ENCODE measurements around the gene SPINK4. TPM values are rescaled to one million over a fixed set of nuclear protein-coding genes. Genes with fewer than 3 reads are reported as not detected.
A peak's percentile ranks its signal among the peaks of the same experiment; 100 is the strongest.

The SPINK4 gene, protein sequence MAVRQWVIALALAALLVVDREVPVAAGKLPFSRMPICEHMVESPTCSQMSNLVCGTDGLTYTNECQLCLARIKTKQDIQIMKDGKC
- total RNA-seq (not detected), polyA plus RNA-seq (not detected), total RNA-seq (0 reads per million in 6 experiments)

DNA sequence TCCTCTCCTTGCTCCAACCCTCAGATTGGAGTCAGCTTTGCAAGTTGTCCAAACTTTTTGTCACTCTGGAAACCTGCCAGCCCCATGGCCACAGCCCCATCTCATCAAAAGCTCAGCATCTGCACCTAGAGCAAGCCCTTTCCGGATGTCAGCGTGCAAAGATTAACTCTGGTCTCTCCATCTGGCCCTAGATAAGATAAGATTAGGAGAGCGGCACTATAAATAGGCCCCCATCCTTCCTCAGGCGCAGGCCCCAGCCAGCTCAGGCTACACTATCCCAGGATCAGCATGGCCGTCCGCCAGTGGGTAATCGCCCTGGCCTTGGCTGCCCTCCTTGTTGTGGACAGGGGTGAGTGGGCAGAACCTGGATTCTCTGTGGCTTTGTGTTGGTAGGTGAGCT is at the start of gene SPINK4:
TSS of gene SPINK4 (plus strand) at position 247 of the 400 bp plus-strand sequence. CDS start at position 289, 42 bp downstream.
- DNase-seq (no peak), ATAC-seq (peak in 1 of 2 donors; percentile 23)
- Mint-ChIP-seq H3K27ac (peak within 1 kb of the TSS in 5 of 10 donors; percentile 14 to 75 (median 44)), H3K4me1 (peaks cover 2 to 6% (median 4%) of the 10 kb centered on the region in 4 donors), H3K27me3 (peaks cover 2 to 17% (median 10%) of the 10 kb centered on the region in 5 donors), H3K9me3 (no peaks in the 10 kb centered on the region), H3K36me3 (no peaks in the 10 kb centered on the region), H3K4me3 (no peak within 1 kb of the TSS)
- POLR2A ChIA-PET: no interaction called here

DNA sequence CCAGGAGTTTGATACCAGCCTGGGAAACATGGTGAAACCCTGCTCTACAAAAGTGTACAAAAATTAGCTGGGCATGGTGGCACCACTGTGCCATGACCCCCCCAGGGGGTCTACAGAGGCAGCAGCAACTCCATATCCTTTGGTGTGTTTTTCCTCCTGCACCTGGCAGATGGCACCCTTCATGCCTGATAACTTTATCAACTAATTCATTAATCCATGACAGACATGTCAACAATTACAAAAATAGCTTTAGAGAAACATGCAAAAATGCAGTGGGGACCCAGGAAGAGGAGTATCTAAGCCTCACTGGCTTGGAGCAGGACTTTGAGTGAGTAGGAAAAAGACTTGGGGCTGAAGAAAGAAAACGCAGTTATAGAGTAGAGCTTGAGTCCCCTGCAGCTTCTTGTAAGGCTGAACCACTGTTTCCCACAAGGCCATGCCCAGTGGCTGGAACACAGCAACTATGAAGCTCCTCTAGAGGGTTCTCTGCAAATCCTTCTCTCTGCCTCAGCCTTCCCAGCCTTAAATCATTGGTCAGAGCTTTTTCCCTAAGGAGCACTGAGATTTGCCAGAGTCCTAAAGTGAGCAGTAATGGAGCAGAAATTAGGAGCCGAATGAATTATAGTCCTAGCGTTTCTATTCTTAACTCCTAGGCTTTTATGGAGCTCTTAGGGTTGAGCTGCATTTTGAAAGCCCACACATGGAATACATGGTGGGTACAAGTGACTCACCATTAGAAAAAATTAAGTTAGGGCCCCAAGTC is 47.3 kb upstream of the SPINK4 start:
- ATAC-seq (no peak), DNase-seq (no peak)
- peak overlapping the region in 1 of 10 donors; percentile 7 for H3K27ac Mint-ChIP-seq
- H3K36me3 Mint-ChIP-seq: no peaks in the 10 kb centered on the region
- no peaks in the 10 kb centered on the region for H3K9me3 Mint-ChIP-seq
- H3K27me3 Mint-ChIP-seq: peaks cover 0 to 2% (median 0%) of the 10 kb centered on the region in 5 donors
- POLR2A ChIA-PET: no interaction called here
- no peaks in the 10 kb centered on the region for H3K4me1 Mint-ChIP-seq
- H3K4me3 Mint-ChIP-seq: no peak overlapping the region

DNA sequence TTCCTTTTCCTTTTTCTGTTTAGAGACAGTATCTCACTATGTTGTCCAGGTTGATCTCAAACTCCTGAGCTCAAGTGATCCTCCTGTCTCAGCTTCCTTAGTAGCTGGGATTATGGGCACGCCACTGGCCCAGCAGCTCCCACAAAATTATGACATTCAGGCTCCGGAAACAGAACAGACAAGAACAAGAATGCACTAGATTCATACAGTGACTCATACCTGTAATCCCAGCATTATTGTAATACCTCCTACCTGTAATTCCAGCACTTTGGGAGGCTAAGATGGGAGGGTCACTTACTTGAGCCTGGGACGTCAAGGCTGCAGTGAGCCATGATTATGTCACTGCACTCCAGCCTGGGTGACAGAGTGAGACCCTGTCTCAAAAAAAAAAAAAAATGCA is 46.1 kb upstream of the SPINK4 start:
- Mint-ChIP-seq H3K9me3 (no peaks in the 10 kb centered on the region), H3K4me3 (no peak overlapping the region), H3K27me3 (peaks cover 0 to 2% (median 0%) of the 10 kb centered on the region in 5 donors), H3K4me1 (no peaks in the 10 kb centered on the region), H3K36me3 (no peaks in the 10 kb centered on the region), H3K27ac (peak overlapping the region in 1 of 10 donors; percentile 73)
- DNase-seq (no peak), ATAC-seq (no peak)
- POLR2A ChIA-PET: no interaction called here

DNA sequence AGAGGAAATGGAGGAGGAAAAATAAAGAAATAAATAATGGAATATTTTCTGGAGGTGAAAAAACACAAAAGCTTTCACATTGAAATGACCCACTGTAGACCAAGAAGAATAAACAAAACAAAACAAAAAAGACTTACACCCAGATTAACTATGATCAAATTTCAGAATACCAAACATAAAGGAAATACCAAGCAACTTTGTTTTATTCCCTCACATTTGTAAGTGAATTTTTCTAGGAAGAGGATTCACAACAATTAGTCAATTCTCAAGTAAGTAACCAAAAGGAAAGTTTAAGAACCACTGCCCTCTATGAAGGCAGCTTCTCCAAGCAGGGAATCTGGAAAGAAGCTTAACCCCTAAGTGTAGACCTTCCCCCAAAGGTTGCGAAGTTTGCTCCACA is 43.2 kb upstream of the SPINK4 start:
- no peak overlapping the region for H3K27ac Mint-ChIP-seq
- no peaks in the 10 kb centered on the region for H3K27me3 Mint-ChIP-seq
- no peak for DNase-seq
- H3K4me1 Mint-ChIP-seq: no peaks in the 10 kb centered on the region
- POLR2A ChIA-PET: interaction anchor here (0.7 kb wide), 1 partner anchor 111 kb away, joined by 3 read pairs; no protein-coding TSS in a partner anchor
- no peak for ATAC-seq
- H3K4me3 Mint-ChIP-seq: no peak overlapping the region
- H3K9me3 Mint-ChIP-seq: no peaks in the 10 kb centered on the region
- no peaks in the 10 kb centered on the region for H3K36me3 Mint-ChIP-seq

DNA sequence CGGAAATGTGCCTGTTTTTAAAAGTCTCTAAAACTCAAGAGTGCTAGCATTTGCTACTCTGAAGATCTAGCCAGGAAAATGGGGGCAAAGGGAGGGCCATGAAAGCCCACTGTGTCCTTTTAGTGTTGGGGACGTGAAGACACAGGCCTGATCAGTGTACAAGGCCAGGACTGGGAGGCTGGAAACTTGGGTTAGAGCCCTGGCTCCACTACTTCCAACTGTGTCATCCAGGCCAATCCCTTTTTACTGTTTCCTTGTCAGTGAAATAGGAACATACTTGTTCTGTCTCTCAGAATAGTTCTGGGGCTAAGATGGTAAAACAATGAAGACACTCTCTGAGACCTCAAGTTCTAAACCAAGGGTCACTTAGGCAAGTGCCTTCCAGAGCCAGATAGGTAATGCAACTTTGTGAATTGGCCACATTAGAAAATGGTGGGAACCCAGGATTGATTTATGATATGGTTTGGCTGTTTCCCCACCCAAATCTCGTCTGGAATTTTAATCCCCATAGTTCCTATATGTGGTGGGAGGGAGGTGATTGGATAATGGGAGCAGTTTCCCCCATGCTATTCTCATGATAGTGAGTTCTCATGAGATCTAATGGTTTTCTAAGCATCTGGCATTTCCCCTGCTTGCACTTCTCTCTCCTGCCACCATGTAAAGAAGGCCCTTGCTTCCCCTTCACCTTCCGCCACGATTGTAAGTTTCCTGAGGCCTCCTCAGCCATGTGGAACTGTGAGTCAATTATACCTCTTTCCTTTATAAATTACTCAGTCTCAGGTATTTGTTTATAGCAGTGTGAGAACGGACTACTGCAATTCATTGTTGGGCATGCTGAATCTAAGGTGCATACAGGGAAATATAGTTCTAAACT is 42.5 kb upstream of the SPINK4 start:
- Mint-ChIP-seq H3K36me3 (no peaks in the 10 kb centered on the region), H3K27ac (peak overlapping the region in 1 of 10 donors; percentile 35), H3K4me3 (no peak overlapping the region), H3K9me3 (no peaks in the 10 kb centered on the region), H3K27me3 (no peaks in the 10 kb centered on the region), H3K4me1 (peaks cover 1 to 6% (median 3%) of the 10 kb centered on the region in 4 donors)
- POLR2A ChIA-PET: no interaction called here
- ATAC-seq (no peak), DNase-seq (no peak)

DNA sequence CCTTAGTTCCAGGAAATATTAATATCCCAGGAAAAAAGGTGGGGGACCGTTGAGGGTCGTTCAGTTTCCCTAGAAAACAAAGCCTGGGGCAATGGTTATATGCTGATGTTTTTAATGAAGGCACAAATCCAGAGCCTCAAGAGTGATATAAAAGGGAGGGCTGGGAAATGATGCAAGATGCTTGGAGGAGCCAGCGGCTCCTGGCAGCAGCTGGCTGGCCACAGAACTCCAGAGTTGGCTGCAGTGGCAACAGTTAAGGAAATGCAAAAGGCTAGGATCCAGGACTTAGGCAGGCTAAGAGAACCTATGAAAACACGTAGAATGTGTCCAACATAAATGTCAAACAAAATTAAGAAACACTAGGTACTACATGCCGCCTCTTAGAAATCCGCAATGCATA is 41.8 kb upstream of the SPINK4 start:
- Mint-ChIP-seq H3K9me3 (no peaks in the 10 kb centered on the region), H3K27me3 (no peaks in the 10 kb centered on the region), H3K27ac (no peak overlapping the region), H3K36me3 (no peaks in the 10 kb centered on the region), H3K4me3 (no peak overlapping the region), H3K4me1 (peaks cover 6 to 11% (median 7%) of the 10 kb centered on the region in 4 donors)
- ATAC-seq (no peak), DNase-seq (no peak)
- POLR2A ChIA-PET: no interaction called here

DNA sequence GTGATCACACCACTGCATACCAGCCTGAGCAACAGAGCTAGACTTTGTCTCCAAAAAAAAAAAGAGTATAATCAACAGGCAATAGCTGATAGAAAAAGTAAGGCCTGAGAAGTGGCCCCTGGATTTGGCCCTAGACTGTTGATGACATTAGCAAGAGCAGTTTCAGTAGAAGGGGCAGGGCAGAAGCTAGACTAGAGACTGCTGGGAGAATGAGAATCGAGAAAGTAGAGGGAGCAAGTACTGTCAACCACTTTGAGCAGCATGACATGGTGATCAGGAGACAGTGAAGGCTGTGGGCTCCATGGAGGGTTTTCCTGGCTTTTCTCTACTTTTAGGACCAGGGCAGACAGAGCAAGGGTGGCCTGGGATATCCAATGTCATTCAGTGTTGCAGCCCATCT is 37.9 kb upstream of the SPINK4 start:
- H3K27me3 Mint-ChIP-seq: peaks cover 0 to 2% (median 0%) of the 10 kb centered on the region in 5 donors
- POLR2A ChIA-PET: interaction anchor here (1.2 kb wide), 1 partner anchor 31 kb away, joined by 3 read pairs; no protein-coding TSS in a partner anchor
- peak in 1 of 2 donors; percentile 11 for ATAC-seq

DNA sequence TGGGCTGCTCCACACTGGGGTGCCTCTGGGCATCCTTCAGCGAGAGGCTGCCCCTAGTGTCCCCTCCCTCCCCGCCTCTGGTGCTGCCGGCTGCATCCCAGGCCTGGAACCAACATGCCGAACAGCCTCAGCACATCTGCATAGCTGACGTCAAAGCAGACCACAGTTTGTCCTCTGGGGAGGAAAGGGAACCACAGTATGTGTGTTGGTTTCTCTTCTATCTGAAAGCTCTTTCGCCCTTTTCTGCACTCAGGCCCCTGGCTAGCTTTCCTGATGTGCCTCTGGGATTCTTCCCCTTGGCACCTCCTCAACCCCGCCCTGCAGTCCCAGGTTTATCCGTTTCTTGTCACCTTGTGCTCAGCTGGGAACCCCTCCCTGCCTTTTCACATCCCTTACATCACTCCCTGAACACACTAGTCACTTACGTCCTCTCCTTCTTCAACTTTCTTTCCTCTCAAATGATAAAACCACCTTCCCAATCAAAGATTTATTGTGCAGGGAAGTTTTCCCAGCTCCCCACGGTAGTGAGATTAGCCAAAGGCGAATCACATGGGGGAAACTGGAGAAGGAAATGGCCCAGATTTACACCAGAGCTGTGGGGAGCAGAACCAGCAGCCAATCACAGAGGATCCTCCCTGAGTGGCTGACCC is 37.3 kb upstream of the SPINK4 start:
- peak overlapping the region in 1 of 10 donors; percentile 63 for H3K4me3 Mint-ChIP-seq
- ATAC-seq (peak; percentile 79 to 95), DNase-seq (peak in 7 of 10 donors; percentile 15 to 66 (median 23))
- POLR2A ChIA-PET: no interaction called here
- H3K27me3 Mint-ChIP-seq: peaks cover 0 to 2% (median 0%) of the 10 kb centered on the region in 5 donors
- peak overlapping the region in 2 of 10 donors; percentile 33 to 79 for H3K27ac Mint-ChIP-seq
- H3K36me3 Mint-ChIP-seq: no peaks in the 10 kb centered on the region
- H3K9me3 Mint-ChIP-seq: peaks cover 0 to 1% (median 0%) of the 10 kb centered on the region in 9 donors
- H3K4me1 Mint-ChIP-seq: peaks cover 6 to 11% (median 7%) of the 10 kb centered on the region in 4 donors

More for the DNA sequence above, 37.9 kb upstream of the SPINK4 start:
- H3K36me3 Mint-ChIP-seq: no peaks in the 10 kb centered on the region
- DNase-seq: no peak
- no peak overlapping the region for H3K4me3 Mint-ChIP-seq
- H3K27ac Mint-ChIP-seq: peak overlapping the region in 2 of 10 donors; percentile 33 to 70
- H3K4me1 Mint-ChIP-seq: peaks cover 6 to 11% (median 7%) of the 10 kb centered on the region in 4 donors
- peaks cover 0 to 1% (median 0%) of the 10 kb centered on the region in 9 donors for H3K9me3 Mint-ChIP-seq

DNA sequence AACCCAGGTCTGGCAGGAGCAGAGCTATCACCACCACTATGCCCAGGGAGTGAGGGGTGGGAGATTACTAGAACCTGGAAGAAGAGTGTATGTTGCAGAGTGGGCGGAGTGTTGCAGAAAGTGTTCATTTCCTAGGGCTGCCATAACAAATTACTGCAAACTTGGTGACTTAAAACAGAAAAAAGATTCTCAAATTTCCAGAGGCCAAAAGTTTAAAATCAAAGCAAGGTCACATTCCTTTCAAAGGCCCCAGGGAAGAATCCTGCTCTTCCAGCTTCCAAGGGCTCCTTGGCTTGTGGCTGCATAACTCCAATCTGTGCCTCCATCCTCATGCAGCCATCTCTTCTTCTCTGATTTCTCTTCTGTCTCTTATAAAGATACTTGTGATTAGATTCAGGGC is 30.6 kb upstream of the SPINK4 start:
- Mint-ChIP-seq H3K27me3 (peaks cover 0 to 2% (median 0%) of the 10 kb centered on the region in 5 donors), H3K36me3 (no peaks in the 10 kb centered on the region), H3K9me3 (peaks cover 0 to 1% (median 0%) of the 10 kb centered on the region in 9 donors), H3K4me1 (no peaks in the 10 kb centered on the region), H3K27ac (peak overlapping the region in 1 of 10 donors; percentile 20), H3K4me3 (no peak overlapping the region)
- POLR2A ChIA-PET: no interaction called here
- ATAC-seq (no peak), DNase-seq (no peak)

DNA sequence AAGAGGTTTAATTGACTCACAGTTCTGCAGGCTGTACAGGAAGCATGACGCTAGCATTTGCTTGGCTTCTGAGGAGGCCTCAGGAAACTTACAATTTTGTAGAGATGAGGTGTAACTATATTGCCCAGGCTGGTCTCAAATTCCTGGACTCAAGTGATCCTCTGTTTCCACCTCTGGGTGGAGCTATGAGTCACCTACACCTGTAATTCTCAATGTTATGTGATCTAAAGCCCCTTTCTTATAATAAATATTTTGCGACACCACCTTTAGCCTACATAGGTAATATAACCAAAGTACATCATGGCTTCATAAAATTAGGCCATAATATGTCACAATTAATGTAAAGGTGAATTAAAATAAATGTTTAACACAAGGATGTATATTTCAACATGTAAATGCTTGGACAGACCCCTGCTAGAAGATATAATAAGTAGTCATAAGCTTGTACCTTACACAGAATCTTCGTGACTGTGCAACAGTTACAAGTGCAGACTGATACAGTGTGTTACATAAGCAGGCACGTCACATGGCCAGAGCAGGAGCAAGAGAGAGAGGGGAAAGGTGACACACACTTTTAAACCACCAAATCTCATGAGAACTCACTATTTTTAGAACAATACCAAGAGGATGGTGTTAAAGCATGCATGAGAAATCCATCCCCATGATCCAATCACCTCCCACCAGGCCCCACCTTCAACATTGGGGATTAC is 29.8 kb upstream of the SPINK4 start:
- Mint-ChIP-seq H3K4me3 (no peak overlapping the region), H3K9me3 (peaks cover 0 to 1% (median 0%) of the 10 kb centered on the region in 9 donors), H3K27me3 (peaks cover 0 to 2% (median 0%) of the 10 kb centered on the region in 5 donors), H3K4me1 (no peaks in the 10 kb centered on the region), H3K27ac (no peak overlapping the region), H3K36me3 (no peaks in the 10 kb centered on the region)
- POLR2A ChIA-PET: no interaction called here
- no peak for ATAC-seq
- no peak for DNase-seq

DNA sequence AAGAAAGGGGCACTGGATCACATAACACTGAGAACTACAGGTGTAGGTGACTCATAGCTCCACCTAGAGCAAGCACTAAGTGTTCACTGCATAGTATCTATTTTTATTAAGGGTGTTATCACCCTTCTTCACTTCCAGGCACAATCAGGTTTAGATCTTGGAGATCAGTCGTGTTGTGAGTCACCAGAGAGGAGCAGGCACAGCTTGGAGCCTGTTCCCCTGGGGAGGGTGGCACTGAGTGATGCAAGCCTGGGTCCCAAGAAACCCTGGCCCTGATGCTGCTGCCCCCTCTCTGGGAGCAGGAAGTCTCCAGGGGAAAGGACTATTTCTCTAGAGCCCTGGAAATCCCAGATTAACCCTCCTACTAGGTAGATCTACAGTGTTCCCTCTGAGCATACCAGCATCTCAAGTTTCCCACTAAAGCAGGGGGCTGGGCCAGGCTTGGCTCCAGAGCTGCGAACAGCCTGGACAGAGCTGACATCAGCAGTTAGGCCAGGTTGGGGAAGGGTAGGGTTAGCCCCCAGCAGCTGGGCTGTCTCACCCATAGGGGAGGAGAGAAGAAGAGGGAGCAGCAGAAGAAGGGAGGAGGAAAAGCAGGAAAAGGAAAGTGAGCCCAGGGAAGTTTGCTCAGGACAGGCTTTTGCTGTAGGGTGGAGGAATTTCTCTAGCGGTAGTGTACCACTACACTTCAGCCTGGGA is 28.1 kb upstream of the SPINK4 start:
- Mint-ChIP-seq H3K27me3 (no peaks in the 10 kb centered on the region), H3K4me3 (no peak overlapping the region), H3K27ac (no peak overlapping the region), H3K36me3 (no peaks in the 10 kb centered on the region), H3K4me1 (no peaks in the 10 kb centered on the region), H3K9me3 (peaks cover 0 to 1% (median 0%) of the 10 kb centered on the region in 9 donors)
- POLR2A ChIA-PET: no interaction called here
- DNase-seq (no peak), ATAC-seq (no peak)
